Hippocampal formation (tissue), 2 donors: ENCODE results near the gene STYXL1.

Source experiments
- DNase-seq, 2 donors: peaks; one replicate each; lab custom pipeline; 2025; lab: John Stamatoyannopoulos, UW

STYXL1 gene

GRCh38 chr7:75992083-75992755 is 55.6 kb downstream of the STYXL1 start:
- no peak for DNase-seq

GRCh38 chr7:75991531-75992082 is 56.2 kb downstream of the STYXL1 start:
- DNase-seq = no peak

DNA sequence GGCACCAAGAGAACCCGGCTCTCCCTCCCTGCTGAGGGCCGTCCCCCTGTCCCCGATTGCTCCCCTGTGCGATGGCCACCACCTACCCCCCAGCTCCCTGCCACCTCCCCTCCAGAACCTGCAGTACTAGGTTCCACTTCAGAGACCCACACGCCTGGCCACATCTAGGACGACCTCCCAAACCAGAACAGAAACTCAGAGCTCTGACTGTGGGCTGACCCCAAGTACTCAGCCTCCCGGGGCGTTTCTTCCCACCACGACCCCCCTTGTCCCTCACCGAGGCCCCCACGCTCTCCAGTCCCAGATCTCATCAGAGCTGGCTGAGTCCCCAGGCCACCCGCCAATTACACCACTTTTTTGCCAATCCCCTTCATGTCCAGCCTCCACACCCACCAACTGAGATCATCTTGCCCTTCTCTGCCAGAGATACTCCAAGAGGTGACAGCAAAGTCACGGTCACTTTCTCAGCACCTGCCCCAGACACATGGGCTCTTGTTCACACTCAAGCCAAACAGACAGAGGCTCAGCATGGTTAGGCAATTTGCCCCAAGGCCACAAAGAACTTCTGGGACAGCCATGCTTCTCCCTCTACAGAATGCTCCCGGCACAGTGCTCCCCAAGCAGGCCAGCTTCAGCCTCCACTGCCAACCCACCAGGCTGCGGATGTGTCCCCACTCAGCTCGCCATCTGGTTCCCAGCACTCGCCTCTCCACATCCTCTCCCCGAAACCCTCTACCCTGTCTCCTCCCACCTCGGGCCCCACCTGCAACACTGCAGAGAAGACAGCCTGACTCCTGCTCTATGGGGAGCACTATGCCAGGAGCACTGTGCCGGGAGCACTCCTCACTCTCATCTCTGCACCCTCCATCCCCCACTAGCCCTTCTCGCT is 58.1 kb downstream of the STYXL1 start:
- DNase-seq = no peak

- DNase-seq = no peak
Measured at GRCh38 chr7:75988568-75989499, 59.0 kb downstream of the STYXL1 start.

DNA sequence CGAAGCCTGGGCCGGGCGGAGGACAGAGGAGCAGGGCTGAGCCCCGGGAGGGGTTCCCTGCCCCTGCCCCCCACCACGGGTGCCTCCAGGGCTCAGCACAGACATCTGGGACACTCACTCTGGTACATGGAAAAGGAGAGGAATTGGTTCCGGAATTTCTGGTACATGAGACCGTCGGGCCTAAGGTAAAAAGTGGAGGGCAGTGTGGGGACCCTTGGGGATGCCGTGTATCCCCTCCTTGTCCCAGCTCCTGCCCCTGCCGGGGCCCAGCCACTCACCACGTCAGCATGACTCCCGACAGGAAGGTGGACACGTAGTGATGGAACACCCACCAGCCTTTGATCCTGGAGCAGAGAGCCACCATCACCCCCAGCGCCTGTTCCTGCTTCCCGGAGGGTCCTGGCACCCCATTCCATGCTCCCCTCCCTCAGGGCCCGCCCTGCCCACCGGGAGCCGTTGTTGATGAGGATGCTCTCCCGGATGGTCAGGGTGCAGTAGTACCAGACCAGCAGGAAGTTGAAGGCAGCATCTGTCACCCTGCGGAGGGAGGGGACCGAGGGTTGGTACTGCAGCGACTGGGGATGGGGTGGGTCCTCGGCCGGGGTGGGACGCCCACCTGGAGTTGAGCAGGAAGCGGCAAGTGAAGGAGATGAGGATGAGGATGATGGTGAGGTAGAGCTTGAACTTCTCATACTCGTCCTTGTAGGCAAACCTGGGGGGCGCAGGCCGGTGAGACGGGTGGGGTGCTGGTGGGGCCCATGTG is 59.8 kb downstream of the STYXL1 start:
- no peak for DNase-seq

GRCh38 chr7:75987026-75987804 is 60.6 kb downstream of the STYXL1 start:
- DNase-seq = no peak

- no peak for DNase-seq
Measured at GRCh38 chr7:75986147-75986781, 61.5 kb downstream of the STYXL1 start.

DNA sequence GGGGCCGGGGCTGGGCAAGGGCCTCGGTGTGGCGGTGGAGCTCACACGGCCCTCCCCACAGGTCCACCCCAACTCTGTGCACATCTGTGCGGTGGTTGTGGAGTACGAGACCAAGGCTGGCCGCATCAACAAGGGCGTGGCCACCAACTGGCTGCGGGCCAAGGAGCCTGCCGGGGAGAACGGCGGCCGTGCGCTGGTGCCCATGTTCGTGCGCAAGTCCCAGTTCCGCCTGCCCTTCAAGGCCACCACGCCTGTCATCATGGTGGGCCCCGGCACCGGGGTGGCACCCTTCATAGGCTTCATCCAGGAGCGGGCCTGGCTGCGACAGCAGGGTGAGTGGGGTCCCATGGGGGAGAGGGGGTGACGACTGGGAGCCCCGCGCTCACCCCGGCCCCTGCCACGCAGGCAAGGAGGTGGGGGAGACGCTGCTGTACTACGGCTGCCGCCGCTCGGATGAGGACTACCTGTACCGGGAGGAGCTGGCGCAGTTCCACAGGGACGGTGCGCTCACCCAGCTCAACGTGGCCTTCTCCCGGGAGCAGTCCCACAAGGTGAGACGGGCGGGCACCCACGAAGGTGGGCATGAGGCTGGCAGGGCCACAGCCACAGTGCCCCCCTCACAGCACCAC is 62.2 kb downstream of the STYXL1 start:
- DNase-seq = no peak

GRCh38 chr7:75985009-75985517 is 62.7 kb downstream of the STYXL1 start:
- DNase-seq = no peak

DNA sequence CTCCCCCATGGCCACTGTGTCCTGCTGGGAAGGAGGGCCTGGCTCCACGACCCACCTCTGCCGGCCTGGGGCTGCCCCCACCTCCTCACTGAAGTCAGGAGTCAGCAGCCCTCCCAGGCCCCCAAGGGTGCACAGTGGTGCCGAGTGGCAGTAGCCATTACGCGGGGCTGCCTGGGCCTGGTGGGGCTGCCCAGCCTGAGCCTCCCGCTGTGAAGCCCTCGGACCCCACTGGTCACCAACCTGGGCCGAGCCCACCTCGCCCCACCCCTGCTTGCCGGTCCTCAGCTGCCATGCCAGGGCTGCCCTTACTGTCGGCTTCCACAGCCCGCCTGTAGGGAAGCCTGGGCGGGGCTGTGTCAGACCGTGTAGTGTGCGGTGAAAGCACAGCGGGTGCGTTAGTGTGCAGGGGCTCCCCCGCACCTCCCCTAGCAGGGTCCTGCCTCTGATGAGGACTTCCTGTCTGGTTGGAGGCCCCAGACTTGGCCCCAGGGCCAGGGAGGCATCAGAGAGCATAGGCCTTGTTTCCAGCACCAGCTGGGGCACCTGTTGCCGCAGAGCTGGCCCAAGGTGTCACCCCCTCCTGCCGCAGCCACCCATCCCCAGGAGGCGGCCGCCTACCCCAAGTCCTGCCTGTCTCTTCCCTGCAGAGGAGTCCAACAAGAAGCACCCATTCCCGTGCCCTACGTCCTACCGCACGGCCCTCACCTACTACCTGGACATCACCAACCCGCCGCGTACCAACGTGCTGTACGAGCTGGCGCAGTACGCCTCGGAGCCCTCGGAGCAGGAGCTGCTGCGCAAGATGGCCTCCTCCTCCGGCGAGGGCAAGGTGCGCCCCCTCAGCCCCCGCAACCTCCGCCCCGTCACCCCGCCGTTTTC is 63.4 kb downstream of the STYXL1 start:
- no peak for DNase-seq

DNA sequence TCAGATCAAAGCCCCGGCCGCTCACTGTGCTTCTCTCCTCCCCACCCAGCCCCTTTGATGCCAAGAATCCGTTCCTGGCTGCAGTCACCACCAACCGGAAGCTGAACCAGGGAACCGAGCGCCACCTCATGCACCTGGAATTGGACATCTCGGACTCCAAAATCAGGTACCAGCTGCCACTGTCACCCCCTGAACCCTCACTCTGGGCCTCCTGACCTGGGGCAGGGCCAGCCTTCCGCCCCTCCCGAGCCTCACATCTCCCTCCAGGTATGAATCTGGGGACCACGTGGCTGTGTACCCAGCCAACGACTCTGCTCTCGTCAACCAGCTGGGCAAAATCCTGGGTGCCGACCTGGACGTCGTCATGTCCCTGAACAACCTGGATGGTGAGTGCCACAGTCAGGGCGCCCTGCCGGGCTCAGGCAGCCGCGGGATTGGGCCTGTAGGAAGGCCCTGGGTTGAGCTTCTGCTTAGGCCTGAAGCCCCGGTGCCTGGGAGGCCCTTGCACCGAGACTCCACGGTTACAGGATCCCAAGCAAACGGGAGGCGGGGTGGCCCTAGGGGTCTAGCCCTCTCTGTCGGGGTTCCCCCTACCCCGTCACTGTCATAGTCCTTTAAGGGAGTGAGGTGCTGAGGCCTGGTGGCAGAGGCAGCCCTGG is 64.2 kb downstream of the STYXL1 start:
- no peak for DNase-seq

- DNase-seq = no peak
Measured at GRCh38 chr7:75982306-75983064, 65.3 kb downstream of the STYXL1 start.

DNA sequence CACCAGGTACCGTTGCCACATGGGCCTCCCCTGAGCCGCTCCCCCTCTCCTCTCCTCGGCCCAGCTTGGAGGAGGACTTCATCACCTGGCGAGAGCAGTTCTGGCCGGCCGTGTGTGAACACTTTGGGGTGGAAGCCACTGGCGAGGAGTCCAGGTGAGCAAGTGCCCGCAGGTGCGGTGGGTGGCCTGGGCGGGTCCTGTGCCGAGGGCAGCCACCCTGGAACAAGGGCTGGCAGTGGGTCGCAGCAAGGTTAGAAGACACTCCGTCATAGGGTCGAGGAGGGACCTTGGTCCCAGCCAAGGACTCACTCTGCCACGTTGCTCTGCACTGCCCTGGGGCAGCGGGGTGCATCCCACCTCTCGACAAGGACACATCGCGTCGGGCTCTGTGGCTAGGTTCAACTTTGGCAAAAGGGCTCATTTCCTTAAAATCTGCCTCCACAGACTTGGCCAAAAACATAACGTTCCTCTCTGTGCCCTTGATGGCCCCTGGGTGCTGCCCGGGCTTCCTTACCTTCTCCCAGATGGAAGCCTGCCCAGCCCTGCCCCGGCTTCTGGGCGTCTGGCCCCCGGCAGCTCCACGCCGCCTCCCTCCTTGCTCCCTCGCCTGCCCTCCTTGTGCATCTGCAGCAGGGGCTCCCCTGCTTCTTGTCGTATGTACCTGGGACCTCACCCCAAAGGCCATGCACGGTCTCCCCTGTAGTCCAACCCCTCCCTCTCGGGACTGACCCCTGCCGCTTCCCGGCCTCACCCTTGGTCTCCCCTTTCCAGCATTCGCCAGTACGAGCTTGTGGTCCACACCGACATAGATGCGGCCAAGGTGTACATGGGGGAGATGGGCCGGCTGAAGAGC is 66.1 kb downstream of the STYXL1 start:
- DNase-seq = no peak

DNA sequence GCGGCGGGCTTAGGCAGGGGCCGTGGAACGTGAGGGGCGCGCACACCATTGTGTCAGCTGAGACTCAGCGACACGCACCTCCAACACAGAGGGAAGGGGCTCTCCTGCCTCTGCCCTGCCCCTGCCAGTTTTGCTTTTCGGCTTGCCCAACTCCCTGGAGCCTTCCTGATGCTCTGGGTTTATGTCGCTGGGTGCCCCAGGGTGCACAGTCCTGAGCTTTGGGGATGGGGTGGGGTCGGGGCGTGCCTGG is 66.7 kb downstream of the STYXL1 start:
- no peak for DNase-seq

DNA sequence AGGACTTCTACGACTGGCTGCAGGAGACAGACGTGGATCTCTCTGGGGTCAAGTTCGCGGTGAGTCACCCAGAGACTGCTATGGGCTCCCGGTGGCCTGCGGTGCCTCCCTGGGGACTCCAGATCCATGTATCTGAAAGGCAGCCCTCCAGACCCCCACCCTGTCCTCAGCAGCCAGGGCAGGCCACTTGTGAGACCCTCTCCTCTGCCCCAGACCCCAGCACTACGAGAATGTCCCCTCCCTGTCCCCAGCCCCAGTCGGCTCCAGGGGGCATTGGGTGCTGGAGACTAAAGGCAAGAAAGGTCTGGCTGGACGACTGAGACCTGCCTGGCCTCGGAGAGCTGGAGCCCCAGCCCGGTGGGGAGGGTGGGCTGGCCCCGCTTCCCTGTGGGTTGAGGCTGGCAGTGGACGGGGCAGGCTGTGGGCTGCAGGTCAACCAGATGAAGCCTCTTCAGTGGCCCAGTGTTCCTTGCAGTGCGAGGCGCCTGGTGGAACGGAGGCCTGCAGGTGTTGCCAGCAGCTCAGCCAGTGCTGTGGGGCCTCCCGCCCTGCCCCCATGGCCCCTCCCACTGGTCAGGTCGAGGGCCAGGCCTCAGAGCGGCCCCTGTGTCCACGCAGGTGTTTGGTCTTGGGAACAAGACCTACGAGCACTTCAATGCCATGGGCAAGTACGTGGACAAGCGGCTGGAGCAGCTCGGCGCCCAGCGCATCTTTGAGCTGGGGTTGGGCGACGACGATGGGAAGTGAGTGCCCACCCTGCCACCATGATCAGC is 67.2 kb downstream of the STYXL1 start:
- no peak for DNase-seq
